Thyroid gland (tissue), 4 donors: ENCODE data around the gene CARD11. TPM values are rescaled to one million over a fixed set of nuclear protein-coding genes. Genes with fewer than 3 reads are reported as not detected.

Experiments used
- DNase-seq, 2 donors: peaks; one replicate each; pipeline ENCODE4 v3.0.0-alpha.2; 2019
- H3K27ac ChIP-seq, 3 donors: fragments of 200-600 bp; sonication (generic); 1 replicate in 2 of 3; 2 replicates in 1 of 3; pipeline ENCODE4 v1.5.1; 2016 to 2019; ENCODE audit warnings: mild to moderate bottlenecking in 1 of 3, moderate library complexity in 1 of 3
- H3K27me3 ChIP-seq: fragments of 200-600 bp; sonication (generic); one replicate; pipeline ENCODE4 v1.5.1; 2019
- H3K36me3 ChIP-seq, 2 donors: fragments of 200-600 bp; sonication (generic); one replicate each; pipeline ENCODE4 v1.5.1; 2016 to 2019
- H3K4me1 ChIP-seq, 2 donors: fragments of 200-600 bp; sonication (generic); one replicate each; pipeline ENCODE4 v1.5.1; 2017 to 2019
- H3K4me3 ChIP-seq, 3 donors: fragments of 200-600 bp; sonication (generic); replicated peaks in 1 of 3; 1 replicate in 2 of 3; 2 replicates in 1 of 3; pipeline ENCODE4 v1.5.1; 2016; ENCODE audit warnings: mild to moderate bottlenecking in 1 of 3
- H3K9me3 ChIP-seq: fragments of 200-600 bp; sonication (generic); one replicate; pipeline ENCODE4 v1.5.1; 2017
- POLR2A ChIP-seq, 2 donors: fragments of 450-650 bp; IDR thresholded peaks; one replicate each; pipeline ENCODE4 v1.6.1; 2017; ENCODE audit warnings: antibody characterized with exemption in 2 of 2, mild to moderate bottlenecking in 2 of 2, moderate library complexity in 1 of 2
- WGBS, 2 donors: methylation state at CpG; one replicate each; pipeline ENCODE4 v1.1.5; 2017; 5-methylcytosine and 5-hydroxymethylcytosine counted together
- intact Hi-C: fragments of 100-400 bp; cut with DNase I; formaldehyde crosslinking; loops from one replicate; pipeline ENCODE4 v1.15.1; 2023
- total RNA-seq, 4 donors: library from RNA; depleted of rRNA; stranded (reverse); fragments of >200 nt; gene quantifications; one replicate each; pipeline ENCODE4 v1.2.3, GENCODE V29; 2016
- TF ChIP-seq, protein P1 (sequence below), 6 experiments: fragments of 200-600 bp in 3 of 6; fragments of 450-650 bp in 3 of 6; sonication (generic) in 3 of 6; IDR thresholded peaks; one replicate each; pipeline ENCODE4 v1.5.1; 2016 to 2019; ENCODE audit warnings: antibody characterized with exemption in 6 of 6, mild to moderate bottlenecking in 2 of 6, inconsistent platforms in 1 of 6, moderate library complexity in 1 of 6

Gene CARD11
- total RNA-seq, 4 donors from 2014 or later: 0.45 to 7.7 (median 1.9) TPM

GRCh38 chr7:2965745-2966270, 77.9 kb downstream of the CARD11 start:
- no peak for DNase-seq
- no peaks in the 10 kb centered on the region for H3K4me1 ChIP-seq
- no peaks in the 10 kb centered on the region for H3K36me3 ChIP-seq
- no peak overlapping the region for H3K27ac ChIP-seq
- H3K27me3 ChIP-seq: no peaks in the 10 kb centered on the region
- WGBS, 2 donors: 79 to 100% methylated on average over 1 of the region's 1 CpG
- intact Hi-C loops: no loop called here
- no peaks in the 10 kb centered on the region for H3K9me3 ChIP-seq
- H3K4me3 ChIP-seq: no peak overlapping the region
- no peak for TF ChIP-seq POLR2A (IDR thresholded peaks at IDR 0.05)
- TF ChIP-seq, protein P1, sequence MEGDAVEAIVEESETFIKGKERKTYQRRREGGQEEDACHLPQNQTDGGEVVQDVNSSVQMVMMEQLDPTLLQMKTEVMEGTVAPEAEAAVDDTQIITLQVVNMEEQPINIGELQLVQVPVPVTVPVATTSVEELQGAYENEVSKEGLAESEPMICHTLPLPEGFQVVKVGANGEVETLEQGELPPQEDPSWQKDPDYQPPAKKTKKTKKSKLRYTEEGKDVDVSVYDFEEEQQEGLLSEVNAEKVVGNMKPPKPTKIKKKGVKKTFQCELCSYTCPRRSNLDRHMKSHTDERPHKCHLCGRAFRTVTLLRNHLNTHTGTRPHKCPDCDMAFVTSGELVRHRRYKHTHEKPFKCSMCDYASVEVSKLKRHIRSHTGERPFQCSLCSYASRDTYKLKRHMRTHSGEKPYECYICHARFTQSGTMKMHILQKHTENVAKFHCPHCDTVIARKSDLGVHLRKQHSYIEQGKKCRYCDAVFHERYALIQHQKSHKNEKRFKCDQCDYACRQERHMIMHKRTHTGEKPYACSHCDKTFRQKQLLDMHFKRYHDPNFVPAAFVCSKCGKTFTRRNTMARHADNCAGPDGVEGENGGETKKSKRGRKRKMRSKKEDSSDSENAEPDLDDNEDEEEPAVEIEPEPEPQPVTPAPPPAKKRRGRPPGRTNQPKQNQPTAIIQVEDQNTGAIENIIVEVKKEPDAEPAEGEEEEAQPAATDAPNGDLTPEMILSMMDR (IDR thresholded peaks at IDR 0.05): no peak

DNA sequence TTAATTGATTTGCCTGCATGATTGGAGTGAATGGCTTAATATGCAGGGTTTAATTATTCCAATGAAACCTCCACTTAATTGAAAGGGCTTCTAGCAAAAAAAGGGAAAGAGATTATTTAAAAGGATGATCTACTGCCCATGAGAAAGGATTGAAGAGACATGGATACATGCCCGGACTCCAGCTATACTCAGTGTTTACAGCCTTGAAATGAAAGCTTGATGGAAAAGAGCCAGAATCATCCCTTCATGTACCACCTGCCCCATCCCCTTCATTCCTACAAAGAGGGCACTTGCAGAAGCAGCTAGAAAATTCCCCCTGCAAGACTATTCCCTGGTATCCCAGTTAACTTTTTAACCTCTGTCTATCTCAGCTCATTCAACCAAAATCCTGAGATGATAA, 78.4 kb downstream of the CARD11 start:
- no peak overlapping the region for H3K4me3 ChIP-seq
- no peak for DNase-seq
- intact Hi-C loops: no loop called here
- no peak for TF ChIP-seq POLR2A (IDR thresholded peaks at IDR 0.05)
- TF ChIP-seq, protein P1 (IDR thresholded peaks at IDR 0.05): no peak
- 76 to 86% methylated on average over 1 of the region's 1 CpG for WGBS, 2 donors
- no peak overlapping the region for H3K27ac ChIP-seq
- H3K4me1 ChIP-seq: no peaks in the 10 kb centered on the region
- H3K9me3 ChIP-seq: no peaks in the 10 kb centered on the region
- H3K36me3 ChIP-seq: no peaks in the 10 kb centered on the region
- H3K27me3 ChIP-seq: no peaks in the 10 kb centered on the region

- TF ChIP-seq POLR2A (IDR thresholded peaks at IDR 0.05): no peak
- TF ChIP-seq, protein P1 (IDR thresholded peaks at IDR 0.05): no peak
- Histone ChIP-seq H3K27ac (no peak overlapping the region), H3K9me3 (no peaks in the 10 kb centered on the region), H3K36me3 (no peaks in the 10 kb centered on the region), H3K4me3 (no peak overlapping the region), H3K4me1 (no peaks in the 10 kb centered on the region), H3K27me3 (no peaks in the 10 kb centered on the region)
- intact Hi-C loops: no loop called here
- no peak for DNase-seq
- WGBS, 2 donors: 87 to 93% methylated on average over 2 of the region's 2 CpGs
Observed at GRCh38 chr7:2964208-2964607, 79.5 kb downstream of the CARD11 start.

DNA sequence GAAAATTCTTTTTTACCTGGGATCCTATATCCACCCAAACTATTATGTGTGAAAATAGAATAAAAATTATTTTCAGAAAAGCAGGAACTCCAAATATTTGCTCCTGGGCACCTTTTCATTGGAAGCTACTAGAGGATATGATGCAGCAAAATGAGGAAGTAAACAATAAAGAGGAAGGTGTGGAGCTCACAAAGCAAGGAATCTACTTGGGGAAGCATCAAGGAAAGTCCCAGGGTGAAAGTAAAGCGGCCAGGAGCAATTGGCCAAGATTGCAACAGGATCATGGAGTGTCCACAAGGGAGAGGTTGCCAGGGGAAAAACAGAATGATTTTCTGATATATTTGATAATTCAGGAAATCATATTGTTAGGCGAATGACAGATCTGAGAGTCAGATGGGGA, 80.8 kb downstream of the CARD11 start:
- Histone ChIP-seq H3K9me3 (no peaks in the 10 kb centered on the region), H3K4me3 (no peak overlapping the region), H3K36me3 (no peaks in the 10 kb centered on the region), H3K27ac (no peak overlapping the region), H3K4me1 (no peaks in the 10 kb centered on the region), H3K27me3 (no peaks in the 10 kb centered on the region)
- TF ChIP-seq, protein P1 (IDR thresholded peaks at IDR 0.05): no peak
- no peak for TF ChIP-seq POLR2A (IDR thresholded peaks at IDR 0.05)
- WGBS, 2 donors: 80 to 81% methylated on average over 2 of the region's 2 CpGs
- intact Hi-C loops: no loop called here
- DNase-seq: no peak

- no peak for TF ChIP-seq POLR2A (IDR thresholded peaks at IDR 0.05)
- TF ChIP-seq, protein P1 (IDR thresholded peaks at IDR 0.05): no peak
- H3K27ac ChIP-seq: no peak overlapping the region
- intact Hi-C loops: no loop called here
- no peaks in the 10 kb centered on the region for H3K9me3 ChIP-seq
- H3K36me3 ChIP-seq: no peaks in the 10 kb centered on the region
- no peak for DNase-seq
- WGBS, 2 donors: 95 to 96% methylated on average over 14 of the region's 14 CpGs
- H3K4me1 ChIP-seq: no peaks in the 10 kb centered on the region
- H3K4me3 ChIP-seq: no peak overlapping the region
- no peaks in the 10 kb centered on the region for H3K27me3 ChIP-seq
Observed at GRCh38 chr7:2959828-2960599, 83.7 kb downstream of the CARD11 start.
